ENCODE measurements around the gene ATR.

- TF ChIP-seq, protein P1, sequence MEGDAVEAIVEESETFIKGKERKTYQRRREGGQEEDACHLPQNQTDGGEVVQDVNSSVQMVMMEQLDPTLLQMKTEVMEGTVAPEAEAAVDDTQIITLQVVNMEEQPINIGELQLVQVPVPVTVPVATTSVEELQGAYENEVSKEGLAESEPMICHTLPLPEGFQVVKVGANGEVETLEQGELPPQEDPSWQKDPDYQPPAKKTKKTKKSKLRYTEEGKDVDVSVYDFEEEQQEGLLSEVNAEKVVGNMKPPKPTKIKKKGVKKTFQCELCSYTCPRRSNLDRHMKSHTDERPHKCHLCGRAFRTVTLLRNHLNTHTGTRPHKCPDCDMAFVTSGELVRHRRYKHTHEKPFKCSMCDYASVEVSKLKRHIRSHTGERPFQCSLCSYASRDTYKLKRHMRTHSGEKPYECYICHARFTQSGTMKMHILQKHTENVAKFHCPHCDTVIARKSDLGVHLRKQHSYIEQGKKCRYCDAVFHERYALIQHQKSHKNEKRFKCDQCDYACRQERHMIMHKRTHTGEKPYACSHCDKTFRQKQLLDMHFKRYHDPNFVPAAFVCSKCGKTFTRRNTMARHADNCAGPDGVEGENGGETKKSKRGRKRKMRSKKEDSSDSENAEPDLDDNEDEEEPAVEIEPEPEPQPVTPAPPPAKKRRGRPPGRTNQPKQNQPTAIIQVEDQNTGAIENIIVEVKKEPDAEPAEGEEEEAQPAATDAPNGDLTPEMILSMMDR (optimal IDR thresholded peaks at IDR 0.05 in 1 of 3, IDR thresholded peaks at IDR 0.05 in 1 of 3, conservative IDR thresholded peaks at IDR 0.05 in 1 of 3; ENCODE audit: extremely low read depth in 1 of 3, insufficient read depth in 2 of 3, low read length in 3 of 3): no peak
- no peak for TF ChIP-seq EZH2 (IDR thresholded peaks at IDR 0.05; ENCODE audit: low read length)
Observed at GRCh38 chr3:142498397-142499180, 79.9 kb downstream of the ATR start.
